IMR-90 (cell line): ENCODE data around the gene RNF149. TPM values are rescaled to one million over a fixed set of nuclear protein-coding genes. Genes with fewer than 3 reads are reported as not detected.

ENCODE experiments used
- ATAC-seq: fragments of 200-7000 bp; cut with Tn5 transposase; 2 replicates; pipeline ENCODE4 v1.9.1; 2020; ENCODE audit warnings: low read depth, mild to moderate bottlenecking, moderate library complexity
- BruUV-seq: library from RNA; stranded (reverse); fragments of 400-500 nt; replicated peaks from 2 replicates; lab custom pipeline; 2021; lab: Mats Ljungman, UMichigan
- CTCF ChIA-PET: fragments of 300-600 bp; formaldehyde crosslinking; extraction: SDS; loops from one replicate; lab custom pipeline; 2021; ENCODE audit warnings: antibody characterized with exemption; lab: Yijun Ruan, JAX
- POLR2A ChIA-PET: fragments of 300-600 bp; sonication (Branson Sonifier 250); formaldehyde crosslinking; loops from one replicate; lab custom pipeline; 2022; ENCODE audit warnings: antibody characterized with exemption; ENCODE audit not compliant: unreplicated experiment; lab: Charles Lee
- DNase-seq: peaks from one replicate; pipeline ENCODE4 v3.0.0; 2013
- H2AFZ ChIP-seq: replicated peaks from 2 replicates; pipeline ENCODE3; 2013; ENCODE audit warnings: low read length, mild to moderate bottlenecking; ENCODE audit not compliant: poor library complexity
- H2AK5ac ChIP-seq: 2 replicates; pipeline ENCODE4 v1.6.1; 2013; ENCODE audit warnings: low read depth, low read length, inconsistent platforms
- H2AK9ac ChIP-seq: replicated peaks from 2 replicates; pipeline ENCODE3; 2013; ENCODE audit warnings: mild to moderate bottlenecking, low read depth, low read length, moderate library complexity; ENCODE audit not compliant: poor library complexity
- H2BK120ac ChIP-seq: 2 replicates; pipeline ENCODE4 v1.6.1; 2013; ENCODE audit warnings: low read depth, low read length, inconsistent platforms
- H2BK15ac ChIP-seq: 3 replicates; pipeline ENCODE4 v1.6.1; 2013; ENCODE audit warnings: low read depth, low read length, inconsistent platforms
- H2BK20ac ChIP-seq: 2 replicates; pipeline ENCODE4 v1.6.1; 2013; ENCODE audit warnings: low read depth, mild to moderate bottlenecking, inconsistent platforms, low read length, moderate library complexity
- H2BK5ac ChIP-seq: 2 replicates; pipeline ENCODE4 v1.6.1; 2013; ENCODE audit warnings: mild to moderate bottlenecking, low read depth, low read length, inconsistent platforms; ENCODE audit not compliant: poor library complexity, severe bottlenecking
- H3K14ac ChIP-seq: replicated peaks from 2 replicates; pipeline ENCODE4 v1.6.1; 2013; ENCODE audit warnings: low read depth, low read length, inconsistent platforms
- H3K18ac ChIP-seq: 2 replicates; pipeline ENCODE4 v1.6.1; 2013; ENCODE audit warnings: low read depth, low read length, control low read depth
- H3K23ac ChIP-seq: 2 replicates; pipeline ENCODE4 v1.6.1; 2013; ENCODE audit warnings: low read depth, low read length, inconsistent platforms
- H3K27ac ChIP-seq: 2 replicates; pipeline ENCODE4 v1.5.1; 2013; ENCODE audit warnings: mild to moderate bottlenecking, control low read depth, low read length; ENCODE audit not compliant: insufficient read depth
- H3K27me3 ChIP-seq: 2 replicates; pipeline ENCODE4 v1.6.1; 2013; ENCODE audit warnings: low read length; ENCODE audit not compliant: control insufficient read depth, insufficient read depth
- H3K36me3 ChIP-seq: 2 replicates; pipeline ENCODE4 v1.6.1; 2013; ENCODE audit warnings: low read length, mixed read lengths; ENCODE audit not compliant: control insufficient read depth, insufficient read depth
- H3K4ac ChIP-seq: 2 replicates; pipeline ENCODE4 v1.6.1; 2013; ENCODE audit warnings: low read depth, low read length, inconsistent platforms
- H3K4me1 ChIP-seq: 2 replicates; pipeline ENCODE4 v1.6.1; 2013; ENCODE audit warnings: low read length, mixed read lengths; ENCODE audit not compliant: control insufficient read depth, insufficient read depth
- H3K4me2 ChIP-seq: 2 replicates; pipeline ENCODE4 v1.6.1; 2013; ENCODE audit warnings: low read depth, mild to moderate bottlenecking, control low read depth, low read length, moderate library complexity
- H3K4me3 ChIP-seq: 2 replicates; pipeline ENCODE4 v1.5.1; 2013; ENCODE audit warnings: low read depth, mild to moderate bottlenecking, control low read depth, low read length, moderate library complexity; ENCODE audit not compliant: insufficient read depth
- H3K56ac ChIP-seq: 2 replicates; pipeline ENCODE4 v1.6.1; 2013; ENCODE audit warnings: low read length, inconsistent platforms; ENCODE audit not compliant: insufficient read depth; ENCODE audit errors: extremely low read depth
- H3K79me1 ChIP-seq, 2 experiments: 2 replicates each; pipeline ENCODE4 v1.6.1; 2013; ENCODE audit warnings: low read length in 2 of 2, inconsistent platforms in 1 of 2, low read depth in 1 of 2
- H3K9ac ChIP-seq: 2 replicates; pipeline ENCODE4 v1.6.1; 2013; ENCODE audit warnings: low read depth, low read length, control low read depth
- H3K9me1 ChIP-seq: 2 replicates; pipeline ENCODE4 v1.6.1; 2013; ENCODE audit warnings: low read length, inconsistent platforms; ENCODE audit not compliant: insufficient read depth
- H3K9me3 ChIP-seq: 2 replicates; pipeline ENCODE4 v1.6.1; 2013; ENCODE audit warnings: low read length; ENCODE audit not compliant: control insufficient read depth, insufficient read depth
- H4K20me1 ChIP-seq: 2 replicates; pipeline ENCODE4 v1.6.1; 2013; ENCODE audit warnings: low read length, inconsistent platforms; ENCODE audit not compliant: insufficient read depth
- H4K5ac ChIP-seq: 2 replicates; pipeline ENCODE4 v1.6.1; 2013; ENCODE audit warnings: mild to moderate bottlenecking, low read depth, low read length, control low read depth
- H4K8ac ChIP-seq, 2 experiments: 2 replicates each; pipeline ENCODE4 v1.6.1; 2013; ENCODE audit warnings: low read depth in 2 of 2, low read length in 2 of 2, control low read depth in 1 of 2, inconsistent platforms in 1 of 2
- H4K91ac ChIP-seq: 2 replicates; pipeline ENCODE4 v1.6.1; 2013; ENCODE audit warnings: low read depth, low read length, inconsistent platforms; ENCODE audit not compliant: insufficient read depth
- BHLHE40 ChIP-seq: fragments of 150-350 bp; IDR thresholded peaks from 2 replicates; pipeline ENCODE4 v1.6.1; 2016; ENCODE audit warnings: mild to moderate bottlenecking, low read depth, low read length
- CEBPB ChIP-seq: IDR thresholded peaks from 2 replicates; pipeline ENCODE4 v1.6.1; 2012; ENCODE audit warnings: low read depth, low read length, improper control_type of control experiment
- CHD1 ChIP-seq: IDR thresholded peaks from 2 replicates; pipeline ENCODE4 v1.6.1; 2012; ENCODE audit warnings: low read depth, low read length, improper control_type of control experiment
- MAFK ChIP-seq: IDR thresholded peaks from 2 replicates; pipeline ENCODE4 v1.6.1; 2012; ENCODE audit warnings: low read depth, low read length, improper control_type of control experiment
- MAZ ChIP-seq: IDR thresholded peaks from 2 replicates; pipeline ENCODE4 v1.6.1; 2012; ENCODE audit warnings: low read depth, mild to moderate bottlenecking, low read length, improper control_type of control experiment, moderate library complexity, borderline replicate concordance
- MXI1 ChIP-seq: IDR thresholded peaks from 2 replicates; pipeline ENCODE4 v1.6.1; 2012; ENCODE audit warnings: low read depth, mild to moderate bottlenecking, low read length, moderate library complexity, borderline replicate concordance
- POLR2A ChIP-seq: IDR thresholded peaks from 2 replicates; pipeline ENCODE4 v1.6.1; 2012; ENCODE audit warnings: mild to moderate bottlenecking, low read depth, low read length
- RAD21 ChIP-seq: IDR thresholded peaks from 2 replicates; pipeline ENCODE4 v1.6.1; 2012; ENCODE audit warnings: low read length, improper control_type of control experiment
- RCOR1 ChIP-seq: IDR thresholded peaks from 2 replicates; pipeline ENCODE4 v1.6.1; 2012; ENCODE audit warnings: mild to moderate bottlenecking, low read length, improper control_type of control experiment; ENCODE audit not compliant: insufficient replicate concordance
- SMC3 ChIP-seq: fragments of 150-350 bp; IDR thresholded peaks from 2 replicates; pipeline ENCODE4 v1.6.1; 2016; ENCODE audit warnings: low read depth, mild to moderate bottlenecking, antibody characterized with exemption, low read length, moderate library complexity
- dilution Hi-C: fragments of 300-500 bp; cut with HindIII; formaldehyde crosslinking; loops from one replicate; pipeline ENCODE4 v1.14.3; 2018; ENCODE audit warnings: low sequenced_read_pairs; ENCODE audit not compliant: unreplicated experiment
- in situ Hi-C: fragments of 300-500 bp; cut with MboI; formaldehyde crosslinking; loops from 3 replicates; pipeline ENCODE4 v1.14.3; 2019; ENCODE audit warnings: low sequenced_read_pairs, inconsistent platforms, mixed read lengths
- intact Hi-C: fragments of 100-400 bp; cut with micrococcal nuclease; formaldehyde crosslinking; loops from 2 replicates; pipeline ENCODE4 v1.10.0; 2022
- polyA plus RNA-seq, 3 experiments: library from polyadenylated mRNA; depleted of rRNA; stranded (reverse); fragments of >200 nt; gene quantifications; 2 replicates each; pipeline ENCODE4 v1.2.3, GENCODE V29; 2012; ENCODE audit warnings: low replicate concordance in 1 of 3
- total RNA-seq: library from RNA; depleted of rRNA; stranded (reverse); fragments of >200 nt; gene quantifications from 2 replicates; pipeline ENCODE4 v1.2.3, GENCODE V29; 2012
- TF ChIP-seq, protein P1 (sequence below): fragments of 150-350 bp; IDR thresholded peaks from 2 replicates; pipeline ENCODE4 v1.6.1; 2017; ENCODE audit warnings: mild to moderate bottlenecking, antibody characterized with exemption, low read length, low read depth
- TF ChIP-seq, protein P2 (sequence below): conservative IDR thresholded peaks from 2 replicates; pipeline ENCODE4 v1.5.1; 2012; ENCODE audit warnings: mild to moderate bottlenecking, low read depth, low read length, improper control_type of control experiment
- TF ChIP-seq, protein P3 (sequence below): fragments of 150-350 bp; IDR thresholded peaks from 2 replicates; pipeline ENCODE4 v1.6.1; 2016; ENCODE audit warnings: low read depth, mild to moderate bottlenecking, low read length, moderate library complexity, borderline replicate concordance

RNF149 gene
- total and polyA plus RNA-seq, 2 of the 4 experiments (the other 2 are of a cell fraction), result 14.5 to 18.6 TPM

DNA sequence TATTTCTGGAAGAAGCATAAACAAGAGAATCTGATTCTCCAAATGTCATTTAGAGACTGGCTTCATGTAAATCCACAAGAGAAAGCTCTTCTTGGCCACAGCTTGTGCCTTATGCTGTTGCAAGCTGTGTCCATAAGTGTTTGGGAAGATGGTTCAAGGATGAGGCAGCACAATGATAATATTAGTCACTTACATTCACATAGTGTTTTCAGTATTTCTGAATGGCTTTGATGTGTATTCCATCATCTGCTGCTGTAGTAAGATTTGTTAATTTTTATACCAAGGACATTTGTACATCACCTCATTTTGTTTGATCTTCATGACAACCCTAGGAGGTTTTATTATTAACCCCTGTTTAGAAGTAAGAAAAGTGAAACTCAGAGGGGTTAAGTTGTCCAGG is 48.9 kb upstream of the RNF149 start:
- H3K14ac ChIP-seq, result no peak overlapping the region
- H2BK5ac ChIP-seq, result no peak overlapping the region
- H3K27ac ChIP-seq, result no peak overlapping the region
- ATAC-seq (no peak), DNase-seq (peak; percentile 48)
- no peak overlapping the region for H4K5ac ChIP-seq
- H4K20me1 ChIP-seq, result no peaks in the 10 kb centered on the region
- no peak overlapping the region for H3K56ac ChIP-seq
- H2BK20ac ChIP-seq, result no peak overlapping the region
- in situ Hi-C loops (no loop called here), intact Hi-C loops (no loop called here), dilution Hi-C loops (no loop called here)
- 0 out of 2 replicates have a peak, but pooled peaks cover 4% of the 10 kb centered on the region for H3K9me1 ChIP-seq
- H4K91ac ChIP-seq, result no peak overlapping the region
- no peaks in the 10 kb centered on the region for H3K4me1 ChIP-seq
- H3K9ac ChIP-seq, result no peak overlapping the region
- H3K36me3 ChIP-seq, result no peaks in the 10 kb centered on the region
- H2AK5ac ChIP-seq, result no peak overlapping the region
- H3K4ac ChIP-seq, result no peak overlapping the region
- H2BK120ac ChIP-seq, result no peak overlapping the region
- H3K23ac ChIP-seq, result no peak overlapping the region
- H2AK9ac ChIP-seq, result no peak overlapping the region
- H4K8ac ChIP-seq, result no peak overlapping the region
- H2BK15ac ChIP-seq, result no peak overlapping the region
- POLR2A ChIA-PET, result no interaction called here
- TF ChIP-seq CEBPB (no peak), MAZ (no peak), POLR2A (no peak), BHLHE40 (no peak), MXI1 (no peak), RAD21 (no peak), RCOR1 (no peak), SMC3 (no peak), CHD1 (no peak), MAFK (no peak)
- TF ChIP-seq, protein P1, sequence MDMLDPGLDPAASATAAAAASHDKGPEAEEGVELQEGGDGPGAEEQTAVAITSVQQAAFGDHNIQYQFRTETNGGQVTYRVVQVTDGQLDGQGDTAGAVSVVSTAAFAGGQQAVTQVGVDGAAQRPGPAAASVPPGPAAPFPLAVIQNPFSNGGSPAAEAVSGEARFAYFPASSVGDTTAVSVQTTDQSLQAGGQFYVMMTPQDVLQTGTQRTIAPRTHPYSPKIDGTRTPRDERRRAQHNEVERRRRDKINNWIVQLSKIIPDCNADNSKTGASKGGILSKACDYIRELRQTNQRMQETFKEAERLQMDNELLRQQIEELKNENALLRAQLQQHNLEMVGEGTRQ, result no peak
- TF ChIP-seq, protein P2, sequence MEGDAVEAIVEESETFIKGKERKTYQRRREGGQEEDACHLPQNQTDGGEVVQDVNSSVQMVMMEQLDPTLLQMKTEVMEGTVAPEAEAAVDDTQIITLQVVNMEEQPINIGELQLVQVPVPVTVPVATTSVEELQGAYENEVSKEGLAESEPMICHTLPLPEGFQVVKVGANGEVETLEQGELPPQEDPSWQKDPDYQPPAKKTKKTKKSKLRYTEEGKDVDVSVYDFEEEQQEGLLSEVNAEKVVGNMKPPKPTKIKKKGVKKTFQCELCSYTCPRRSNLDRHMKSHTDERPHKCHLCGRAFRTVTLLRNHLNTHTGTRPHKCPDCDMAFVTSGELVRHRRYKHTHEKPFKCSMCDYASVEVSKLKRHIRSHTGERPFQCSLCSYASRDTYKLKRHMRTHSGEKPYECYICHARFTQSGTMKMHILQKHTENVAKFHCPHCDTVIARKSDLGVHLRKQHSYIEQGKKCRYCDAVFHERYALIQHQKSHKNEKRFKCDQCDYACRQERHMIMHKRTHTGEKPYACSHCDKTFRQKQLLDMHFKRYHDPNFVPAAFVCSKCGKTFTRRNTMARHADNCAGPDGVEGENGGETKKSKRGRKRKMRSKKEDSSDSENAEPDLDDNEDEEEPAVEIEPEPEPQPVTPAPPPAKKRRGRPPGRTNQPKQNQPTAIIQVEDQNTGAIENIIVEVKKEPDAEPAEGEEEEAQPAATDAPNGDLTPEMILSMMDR, result no peak
- TF ChIP-seq, protein P3, sequence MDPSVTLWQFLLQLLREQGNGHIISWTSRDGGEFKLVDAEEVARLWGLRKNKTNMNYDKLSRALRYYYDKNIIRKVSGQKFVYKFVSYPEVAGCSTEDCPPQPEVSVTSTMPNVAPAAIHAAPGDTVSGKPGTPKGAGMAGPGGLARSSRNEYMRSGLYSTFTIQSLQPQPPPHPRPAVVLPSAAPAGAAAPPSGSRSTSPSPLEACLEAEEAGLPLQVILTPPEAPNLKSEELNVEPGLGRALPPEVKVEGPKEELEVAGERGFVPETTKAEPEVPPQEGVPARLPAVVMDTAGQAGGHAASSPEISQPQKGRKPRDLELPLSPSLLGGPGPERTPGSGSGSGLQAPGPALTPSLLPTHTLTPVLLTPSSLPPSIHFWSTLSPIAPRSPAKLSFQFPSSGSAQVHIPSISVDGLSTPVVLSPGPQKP, result no peak
- BruUV-seq, result no TSS peak
- no peak overlapping the region for H3K4me3 ChIP-seq
- peaks cover 10% of the 10 kb centered on the region for H3K27me3 ChIP-seq
- no peak overlapping the region for H2AFZ ChIP-seq
- H3K79me1 ChIP-seq, result no peaks in the 10 kb centered on the region
- CTCF ChIA-PET, result no interaction called here
- no peak overlapping the region for H3K18ac ChIP-seq
- H3K4me2 ChIP-seq, result no peak overlapping the region
- no peaks in the 10 kb centered on the region for H3K9me3 ChIP-seq
